Measurements from ENCODE around the gene PAOX.

Gene PAOX

DNA sequence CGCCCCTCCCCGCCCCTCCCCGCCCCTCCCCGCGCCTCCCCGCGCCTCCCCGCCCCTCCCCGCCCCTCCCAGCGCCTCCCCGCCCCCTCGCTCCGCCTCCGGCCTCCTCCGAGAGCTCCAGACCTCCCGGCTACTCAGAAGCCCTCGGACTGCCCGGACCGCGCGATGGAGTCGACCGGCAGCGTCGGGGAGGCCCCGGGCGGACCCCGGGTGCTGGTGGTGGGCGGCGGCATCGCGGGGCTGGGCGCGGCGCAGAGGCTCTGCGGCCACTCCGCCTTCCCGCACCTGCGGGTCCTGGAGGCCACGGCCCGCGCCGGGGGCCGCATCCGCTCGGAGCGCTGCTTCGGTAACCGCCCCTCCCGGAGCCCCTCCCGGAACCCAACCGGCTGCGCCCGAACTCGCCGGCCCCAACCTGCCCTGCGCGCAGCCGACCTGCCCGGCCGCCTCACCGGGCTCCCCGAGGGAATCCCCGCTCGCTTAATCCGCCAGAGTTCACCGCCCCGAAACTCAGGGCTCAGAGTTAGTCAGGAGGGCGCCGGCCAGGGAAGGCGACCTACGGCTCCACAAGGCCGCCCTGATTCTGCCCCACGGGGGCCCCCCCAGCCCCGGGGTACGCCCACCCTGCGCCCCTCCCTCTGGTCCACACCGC lies at the start of gene PAOX:
Gene PAOX, plus strand, starts transcription at position 111 of the 649 bp plus-strand sequence. Its CDS starts 55 bp downstream, at position 166.
- DNase-seq (ENCODE audit: low read depth): no peak

DNA sequence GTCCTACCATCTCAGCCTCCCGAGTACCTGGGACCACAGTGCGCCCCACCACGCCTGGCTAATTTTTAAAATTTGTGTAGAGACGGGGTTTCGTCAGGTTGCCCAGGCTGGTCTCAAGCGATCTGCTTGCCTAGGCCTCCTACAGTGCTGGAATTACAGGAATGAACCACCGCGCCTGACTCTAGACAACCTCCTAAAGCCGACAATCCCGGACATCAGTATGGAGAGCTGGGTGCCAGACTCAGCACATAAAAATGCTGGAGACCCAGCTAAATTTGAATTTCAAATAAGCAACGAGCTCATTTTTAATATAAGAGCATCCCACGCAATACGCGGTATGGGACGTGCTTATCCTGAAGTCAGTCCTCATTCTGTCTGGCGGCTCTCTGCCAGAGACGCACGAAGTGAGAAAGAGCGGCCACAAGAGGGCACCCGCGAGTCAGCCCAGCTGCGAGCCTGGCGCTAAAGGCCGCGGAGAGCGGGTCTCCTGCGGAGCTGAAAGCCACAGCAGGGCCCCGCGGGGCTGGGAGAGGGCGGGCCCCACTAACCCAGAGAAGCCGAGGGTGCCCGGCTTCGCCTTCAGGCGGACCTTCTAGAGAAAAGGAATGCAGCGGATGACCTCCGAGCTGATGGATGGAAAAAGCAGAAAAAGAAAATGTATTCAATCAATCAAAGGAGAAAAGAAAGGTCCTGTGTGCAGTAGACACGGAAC lies 49.4 kb upstream of the PAOX start:
- peak; percentile 53 for DNase-seq (ENCODE audit: low read depth)

DNA sequence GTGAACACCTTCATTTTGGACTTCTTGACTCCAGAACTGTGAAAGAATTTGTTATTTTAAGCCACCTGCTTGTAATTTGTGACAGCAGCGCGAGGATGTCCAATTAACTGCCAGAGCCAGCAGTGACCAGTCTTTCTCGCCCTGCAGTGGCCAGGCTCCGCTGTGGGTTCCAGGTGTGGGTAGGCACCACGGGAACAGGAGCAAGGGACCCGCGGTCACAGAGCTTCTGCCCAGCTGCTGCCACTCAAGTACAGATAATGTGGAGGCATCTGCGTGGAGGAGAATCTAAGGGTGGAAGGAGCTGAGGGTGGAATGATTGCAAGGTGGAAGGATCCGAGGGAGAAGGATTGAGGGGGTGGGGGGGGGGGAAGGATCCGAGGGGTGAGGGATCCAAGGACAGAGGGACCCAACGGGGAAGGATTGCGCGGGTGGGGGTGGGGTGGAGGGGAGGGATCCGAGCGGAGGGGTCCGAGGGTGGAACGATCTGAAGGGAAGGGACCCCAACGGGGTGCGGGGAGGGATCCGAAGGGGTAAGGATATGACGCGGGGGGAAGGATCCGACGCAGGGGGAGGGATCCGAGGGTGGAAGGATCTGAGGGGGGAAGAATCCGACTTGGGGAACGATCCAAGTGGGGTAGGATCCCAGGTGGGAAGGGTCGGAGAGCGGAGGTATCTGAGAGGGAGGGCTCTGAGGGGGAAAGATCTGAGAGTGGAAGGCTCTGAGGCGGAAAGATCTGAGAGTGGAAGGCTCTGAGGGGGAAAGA lies 45.9 kb upstream of the PAOX start:
- DNase-seq (ENCODE audit: low read depth): no peak

DNA sequence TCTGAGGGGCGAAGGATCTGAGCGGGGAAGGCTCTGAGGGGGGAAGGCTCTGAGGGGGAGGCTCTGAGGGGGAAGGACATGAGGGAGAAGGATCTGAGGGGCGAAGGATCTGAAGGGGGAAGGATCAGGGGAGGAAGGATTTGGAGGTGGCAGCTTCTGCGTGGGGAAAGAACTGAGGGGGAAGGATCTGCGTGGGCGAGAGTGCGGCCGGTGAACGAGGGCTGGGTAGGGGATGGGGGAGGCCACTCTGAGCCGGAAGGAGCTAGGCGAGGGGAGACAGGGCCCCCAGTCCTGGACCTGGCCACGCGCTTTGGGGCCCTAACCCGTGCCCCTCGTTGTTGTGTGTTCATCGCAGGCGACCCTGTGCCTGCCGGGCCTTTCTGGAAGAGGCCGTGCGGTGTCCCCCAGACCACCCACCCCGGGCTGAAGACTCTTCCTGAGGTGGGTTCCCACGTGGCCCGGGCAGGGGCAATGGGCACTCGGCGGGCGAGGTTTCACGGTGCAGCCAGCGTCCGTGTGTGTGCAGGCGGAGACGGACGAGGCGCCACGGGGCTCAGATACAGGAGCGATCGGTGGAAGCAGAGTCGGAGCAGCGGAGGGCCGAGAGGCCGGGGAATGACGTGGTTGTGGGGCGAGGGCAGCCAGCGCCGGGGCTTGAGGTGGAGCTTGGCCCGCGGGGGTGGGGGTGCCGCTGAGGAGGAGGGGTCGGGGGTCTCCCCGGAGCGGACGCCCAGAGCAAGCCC lies 44.4 kb upstream of the PAOX start:
- DNase-seq (ENCODE audit: low read depth): no peak

DNA sequence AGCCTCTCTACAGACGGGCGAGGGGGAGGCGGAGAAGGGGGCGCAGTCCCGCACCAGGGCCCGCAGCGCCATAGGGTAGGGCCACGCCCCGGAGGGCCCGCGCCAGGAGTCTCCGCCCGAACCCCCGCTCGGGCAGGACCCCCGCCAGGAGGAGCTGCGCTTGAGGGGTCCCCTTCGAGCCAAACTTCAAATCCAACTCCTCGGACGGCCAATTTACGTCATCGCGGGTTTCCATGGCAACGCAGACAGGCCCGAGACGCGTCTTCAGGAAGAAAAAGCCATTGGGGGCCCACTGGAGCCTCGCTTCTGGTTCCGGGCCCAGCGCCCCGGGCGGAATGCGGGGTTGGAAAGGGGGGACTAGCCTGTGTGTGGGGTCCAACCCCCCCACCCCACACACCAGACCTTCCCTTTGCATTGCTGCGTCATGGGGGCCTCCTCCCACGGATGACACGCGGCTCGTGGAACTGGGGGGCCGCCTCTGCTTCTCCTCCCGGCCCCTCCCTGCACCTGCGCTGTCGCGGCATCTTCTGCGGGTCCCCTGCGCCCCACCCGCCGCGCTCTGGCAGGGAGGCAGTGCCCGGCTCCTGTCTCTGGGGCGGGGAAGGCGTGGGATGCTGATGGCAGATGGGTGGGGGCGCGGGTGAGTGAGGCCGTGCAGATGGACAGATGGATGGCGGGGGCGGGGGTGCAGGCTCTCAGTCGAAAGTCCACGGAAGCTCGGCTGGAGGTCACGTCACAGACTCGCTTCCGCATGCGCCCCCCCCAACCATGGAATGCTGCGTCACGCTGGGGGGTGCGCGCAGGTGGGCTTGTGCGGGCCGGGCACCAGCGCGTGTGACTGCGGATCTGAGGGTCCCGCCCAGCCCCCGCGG lies 43.6 kb upstream of the PAOX start:
- no peak for DNase-seq (ENCODE audit: low read depth)

DNA sequence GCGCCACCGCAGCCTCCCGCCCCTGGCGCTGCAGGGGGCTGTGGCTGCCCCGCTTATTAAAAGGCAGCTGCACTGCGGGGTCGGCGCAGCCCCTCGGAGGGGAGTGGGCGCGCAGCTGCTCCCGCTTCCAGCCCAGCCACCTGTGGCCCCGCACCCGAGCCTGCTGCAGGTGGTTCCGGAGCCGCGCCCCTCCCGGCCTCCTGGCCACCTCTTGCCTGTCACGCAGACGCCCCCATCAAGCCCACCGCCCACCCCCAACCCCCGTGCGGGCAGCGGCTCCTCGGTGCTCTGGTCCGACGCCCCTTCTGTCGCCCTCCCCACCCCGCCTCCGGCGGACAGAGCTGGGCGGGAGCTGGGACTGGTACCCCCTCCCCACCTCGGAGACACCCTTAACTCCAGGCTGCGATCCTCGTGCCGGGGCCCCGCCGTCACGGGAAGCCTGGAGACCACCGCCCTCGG lies 42.9 kb upstream of the PAOX start:
- DNase-seq (ENCODE audit: low read depth): no peak

DNA sequence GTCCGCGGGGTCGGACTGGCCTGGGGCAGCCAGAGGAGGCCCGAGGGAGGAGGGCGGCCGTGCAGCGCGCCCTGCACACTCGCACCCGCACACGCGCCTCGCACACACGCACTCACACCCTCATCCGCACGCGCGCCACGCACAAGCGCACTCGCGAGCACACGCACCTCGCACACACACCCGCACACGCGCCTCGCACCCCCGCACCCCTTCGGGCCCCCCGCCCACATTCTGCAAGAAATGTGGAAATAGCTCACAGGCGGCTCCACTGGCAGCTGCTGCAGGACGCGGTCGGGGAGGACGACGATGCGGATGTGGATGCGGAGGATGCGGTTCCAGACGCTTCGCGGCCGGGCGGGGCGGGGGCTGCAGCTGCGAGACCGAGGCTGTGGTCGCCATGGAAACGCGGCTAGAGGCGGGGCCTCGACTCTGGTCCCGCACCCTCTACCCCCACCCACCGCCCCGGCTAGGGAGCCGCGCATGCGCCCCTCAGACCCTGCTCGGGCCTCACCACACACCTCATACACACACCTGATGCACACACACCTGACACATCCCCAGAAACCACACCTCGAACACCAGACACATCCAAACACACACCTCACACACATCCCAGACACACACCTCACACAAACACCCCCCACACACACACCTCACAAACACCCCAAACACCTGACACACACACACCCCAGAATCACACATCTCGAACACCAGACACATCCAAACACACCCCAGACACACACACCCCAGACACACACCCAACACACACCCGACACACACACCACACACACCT lies 42.3 kb upstream of the PAOX start, which contains the start of gene CALY:
Gene CALY, minus strand, starts transcription at position 320 of the 793 bp plus-strand sequence. CDS start 7,907 bp downstream, outside the sequence.
- no peak for DNase-seq (ENCODE audit: low read depth)

DNA sequence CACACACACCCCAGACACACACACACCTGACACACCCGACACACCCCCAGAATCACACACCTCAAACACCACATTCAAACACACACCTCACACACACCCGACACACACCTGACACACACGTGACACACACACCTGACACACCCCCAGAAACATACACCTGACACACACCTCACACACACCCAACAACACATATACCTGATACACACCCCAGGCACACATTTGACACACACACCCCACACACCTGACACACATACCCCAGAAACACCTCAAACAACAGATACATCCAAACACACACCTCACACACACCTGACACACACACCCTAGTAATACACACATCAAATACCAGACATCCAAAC lies 41.7 kb upstream of the PAOX start:
- DNase-seq (ENCODE audit: low read depth): no peak

DNA sequence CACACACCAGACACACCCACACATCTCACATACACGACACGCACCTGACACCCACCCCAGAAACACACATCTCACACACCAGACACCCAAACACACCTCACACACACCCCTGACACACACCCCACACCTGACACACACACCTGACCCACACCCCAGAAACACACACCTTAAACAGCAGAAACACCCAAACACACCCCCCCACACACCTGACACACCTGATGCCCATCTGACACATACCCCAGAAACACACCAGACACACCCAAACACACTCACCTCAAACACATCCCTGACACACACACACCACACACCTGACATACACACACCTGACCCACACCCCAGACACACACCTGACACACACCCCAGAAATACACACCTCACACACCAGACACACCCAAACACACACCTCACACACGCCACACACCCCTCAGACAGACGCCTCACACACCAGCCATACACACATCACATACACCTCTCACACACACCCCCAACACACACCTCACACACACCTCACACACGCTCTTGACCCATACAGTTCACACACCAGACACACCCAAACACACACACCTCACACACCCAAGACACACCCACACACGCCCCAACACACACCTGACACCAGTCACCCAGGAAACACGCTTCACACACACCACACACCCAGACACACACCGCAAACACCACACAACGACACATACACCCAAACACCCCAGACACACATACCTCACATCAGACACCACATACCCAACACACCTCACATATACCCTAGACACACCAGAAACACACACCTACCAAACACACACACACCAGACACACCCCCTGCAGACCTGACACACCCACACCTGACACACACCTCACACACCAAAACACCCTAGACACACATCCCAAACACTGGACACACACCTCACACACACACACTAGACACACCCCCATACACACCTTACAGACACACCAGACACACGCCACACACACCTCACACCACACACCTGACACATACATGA lies 40.7 kb upstream of the PAOX start:
- DNase-seq (ENCODE audit: low read depth): no peak

DNA sequence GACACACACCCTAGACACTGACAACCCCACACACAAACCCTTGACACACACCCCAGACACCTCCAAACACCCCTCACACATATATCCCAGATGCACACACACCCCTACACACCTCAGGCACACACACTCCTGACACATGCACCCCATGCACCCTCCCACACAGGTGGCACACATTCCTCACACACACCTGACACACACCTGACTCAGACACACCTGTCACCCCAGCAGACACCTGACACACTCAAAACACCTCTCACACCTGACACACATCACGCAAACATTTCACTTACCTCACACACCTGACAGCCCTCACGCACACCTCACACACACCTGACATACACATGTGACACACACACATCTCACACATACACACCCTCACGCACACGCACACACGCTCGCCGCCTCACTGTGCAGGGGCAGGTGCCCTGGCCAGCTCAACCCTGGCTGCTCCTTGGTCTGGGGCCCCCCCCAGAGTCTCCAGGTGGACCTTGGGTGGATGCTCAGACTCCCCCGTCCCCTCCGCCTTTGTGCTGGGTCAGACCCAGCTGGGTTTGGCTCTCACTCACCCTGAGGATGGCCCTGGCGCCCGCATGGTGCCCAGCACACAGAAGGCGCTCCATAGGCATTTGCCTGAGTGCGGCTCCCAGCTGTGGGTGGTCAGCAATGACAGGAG lies 39.2 kb upstream of the PAOX start:
- no peak for DNase-seq (ENCODE audit: low read depth)

DNA sequence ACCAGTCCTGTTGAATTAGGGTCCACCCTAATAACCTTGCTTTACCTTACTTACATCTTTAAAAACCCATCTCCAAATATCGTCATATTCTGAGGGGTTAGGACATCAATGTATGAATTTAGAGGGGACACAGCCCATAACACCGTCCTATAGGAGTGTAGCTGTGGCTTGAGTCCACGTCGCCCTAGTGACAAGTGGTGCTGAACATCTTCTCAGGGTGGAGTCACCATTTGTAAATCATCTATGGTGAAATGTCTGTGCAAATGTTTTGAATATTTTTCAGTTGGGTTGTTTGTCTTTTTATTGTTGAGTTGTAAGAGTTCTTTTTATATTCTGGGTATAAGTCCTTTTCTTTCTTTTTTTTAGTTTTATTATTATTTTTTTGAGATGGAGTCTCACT lies 37.1 kb upstream of the PAOX start:
- DNase-seq (ENCODE audit: low read depth): no peak

DNA sequence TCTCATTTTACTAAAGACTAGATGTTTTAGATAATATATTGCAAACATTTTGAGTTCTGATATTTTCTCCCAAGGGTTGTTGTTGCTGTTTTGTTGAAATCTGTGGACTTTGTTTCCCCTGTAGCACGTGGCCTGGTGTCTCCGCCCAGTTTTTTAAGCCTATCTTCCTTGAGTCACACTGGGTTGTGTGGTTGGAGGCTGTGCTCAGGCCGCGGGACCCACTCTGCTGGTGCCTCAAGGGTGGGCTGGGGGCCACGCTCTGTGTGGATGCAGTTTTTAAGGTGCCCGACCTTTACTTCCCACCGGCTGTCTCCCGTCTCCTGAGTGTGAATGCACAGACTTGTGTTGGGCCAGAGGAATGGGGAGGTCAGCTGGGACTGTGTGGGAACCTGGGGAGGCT lies 36.1 kb upstream of the PAOX start:
- DNase-seq (ENCODE audit: low read depth): no peak

DNA sequence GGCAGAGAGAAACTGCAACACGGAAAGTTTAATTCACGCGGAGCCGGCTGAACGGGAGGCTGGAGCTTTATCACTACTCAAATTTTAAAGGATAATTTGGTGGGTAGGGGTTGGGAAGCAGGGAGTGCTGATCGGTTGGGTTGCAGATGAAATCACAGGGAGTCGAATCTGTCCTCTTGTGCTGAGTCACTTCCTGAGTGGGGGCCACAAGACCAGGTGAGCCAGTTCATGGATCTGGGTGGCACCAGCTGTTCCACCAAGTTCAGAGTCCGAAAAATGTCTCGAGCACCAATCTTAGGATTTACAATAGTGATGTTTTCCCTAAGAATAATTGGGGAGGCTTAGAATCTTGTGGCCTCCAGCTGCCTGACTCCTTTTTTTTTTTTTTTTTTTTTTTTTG lies 35.5 kb upstream of the PAOX start:
- no peak for DNase-seq (ENCODE audit: low read depth)

DNA sequence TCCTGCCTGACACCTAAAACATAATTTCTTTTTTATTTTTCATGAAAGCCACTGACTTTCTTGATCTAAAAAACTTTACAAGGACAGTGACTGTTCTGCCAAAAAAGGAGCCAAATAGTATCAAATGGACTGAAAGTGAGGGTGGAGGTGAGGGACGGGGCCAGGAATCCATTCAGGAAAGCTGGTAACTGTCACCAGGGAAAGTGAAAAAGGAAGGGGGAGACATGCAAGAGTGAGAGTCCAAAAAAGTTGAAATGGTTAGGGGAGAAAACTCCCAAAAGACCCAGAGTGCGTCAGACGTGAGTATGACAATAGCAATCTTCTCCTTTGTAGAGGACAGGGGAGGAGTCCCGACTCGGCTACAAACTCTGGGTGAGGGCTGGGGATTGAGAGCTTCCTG lies 34.8 kb upstream of the PAOX start:
- no peak for DNase-seq (ENCODE audit: low read depth)

DNA sequence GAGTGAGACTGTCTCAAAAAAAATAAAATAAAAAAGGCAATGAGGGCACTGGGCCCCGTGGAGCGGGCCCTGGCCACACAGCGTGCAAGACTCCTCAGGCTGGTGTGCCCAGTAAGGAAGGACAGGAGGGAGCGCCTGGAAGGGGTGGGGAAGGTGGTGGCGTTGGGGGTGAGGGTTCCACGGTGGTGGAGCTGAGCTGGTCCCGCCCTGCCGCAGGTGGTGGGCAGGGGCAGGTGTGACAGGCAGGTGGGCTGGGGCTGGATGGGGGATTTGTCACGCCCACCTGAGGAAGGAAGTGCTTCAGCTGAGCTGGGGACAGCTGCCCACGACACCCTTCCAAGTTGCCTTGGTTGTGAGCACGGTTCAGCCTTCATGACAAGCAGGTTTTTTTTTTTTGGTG lies 32.6 kb upstream of the PAOX start:
- DNase-seq (ENCODE audit: low read depth): no peak

DNA sequence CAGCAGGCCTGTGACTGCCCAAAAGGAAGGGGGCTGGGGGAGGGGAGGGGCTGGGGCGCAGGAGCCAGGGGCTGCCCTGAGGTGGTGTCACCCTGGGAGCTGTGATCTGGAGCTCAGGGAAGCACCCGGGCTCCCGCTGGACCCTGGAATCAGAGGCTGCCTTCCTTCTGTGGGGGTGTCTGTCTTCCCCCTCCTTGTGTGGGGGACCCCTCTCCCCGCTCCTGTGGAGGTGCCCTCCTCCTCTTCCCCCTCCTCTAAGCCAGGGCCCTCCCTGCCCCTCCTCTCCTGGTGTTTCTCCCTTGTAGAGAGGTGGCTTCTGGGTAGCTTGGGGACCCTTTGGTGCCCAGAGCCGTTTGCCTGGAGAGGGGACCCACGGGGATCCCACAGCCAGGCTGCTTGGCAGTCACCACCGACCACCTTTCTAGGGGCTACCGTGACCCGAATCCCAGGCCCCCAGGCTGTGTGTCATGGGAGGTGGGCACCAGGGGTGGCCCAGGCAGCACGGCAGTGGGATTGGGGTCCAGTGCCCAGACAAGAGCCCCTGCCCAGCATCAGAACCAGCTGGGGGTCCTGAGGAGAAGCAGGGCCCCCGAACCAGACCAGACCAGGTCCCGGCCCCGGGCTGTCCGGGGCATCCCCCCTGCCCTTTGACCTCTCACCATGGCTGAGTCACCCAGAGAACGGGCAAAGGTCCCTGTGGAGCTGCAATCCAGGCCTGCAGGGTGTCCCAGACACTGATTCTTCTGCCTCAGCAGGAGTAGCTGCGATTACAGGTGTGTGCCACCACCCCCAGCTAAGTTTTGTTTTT lies 31.1 kb upstream of the PAOX start:
- DNase-seq (ENCODE audit: low read depth): no peak

DNA sequence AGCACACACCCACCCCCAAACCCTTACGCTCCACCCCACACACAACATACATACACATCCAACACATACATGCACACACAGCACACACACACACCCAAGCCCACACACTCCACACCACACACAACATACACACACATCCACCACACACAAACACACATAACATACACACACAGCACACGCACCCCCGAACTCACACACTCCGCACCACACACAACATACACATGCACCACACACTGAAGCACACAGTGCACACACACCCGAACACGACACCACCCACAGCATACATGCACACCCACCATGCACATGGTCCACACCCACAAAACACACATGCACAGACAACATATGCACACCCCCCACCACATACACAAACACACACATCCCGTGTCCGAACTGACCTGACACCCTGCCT lies 29.9 kb upstream of the PAOX start:
- no peak for DNase-seq (ENCODE audit: low read depth)

DNA sequence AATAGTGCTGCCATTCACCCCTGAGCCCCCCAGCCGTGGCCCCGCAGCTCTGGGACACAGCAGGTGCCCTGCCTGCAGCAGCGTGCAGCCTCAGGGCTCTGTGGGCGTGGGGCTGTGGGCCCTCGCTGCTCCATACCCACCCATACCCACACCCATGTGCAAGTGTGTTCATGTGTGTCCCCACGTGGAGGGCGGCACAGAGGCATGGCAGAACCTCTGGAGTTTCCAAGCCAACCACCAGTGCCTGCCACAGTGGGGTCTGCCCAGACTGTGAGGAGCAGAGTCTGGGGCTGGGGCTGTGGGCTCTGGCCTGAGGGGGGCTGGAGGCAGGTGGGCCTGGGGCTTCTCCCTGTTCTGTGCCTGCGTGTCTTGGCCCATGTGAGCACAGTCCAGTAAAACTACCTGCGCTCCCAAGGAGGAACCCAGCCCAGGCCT lies 29.5 kb upstream of the PAOX start:
- no peak for DNase-seq (ENCODE audit: low read depth)

Measured in GM04504 (cell line).